ENCODE measurements around the gene F5. TPM values are rescaled to one million over a fixed set of nuclear protein-coding genes. Genes with fewer than 3 reads are reported as not detected.
A peak's percentile ranks its signal among the peaks of the same experiment; 100 is the strongest.
"Not testable (repeated sequence)": the region's sequence is repeated elsewhere in the genome, so short reads cannot be mapped to it uniquely, and the experiment has no call there.

The F5 gene
- total RNA-seq, 2 experiments from 2014 or later, result 20.7 to 23.3 TPM

DNA sequence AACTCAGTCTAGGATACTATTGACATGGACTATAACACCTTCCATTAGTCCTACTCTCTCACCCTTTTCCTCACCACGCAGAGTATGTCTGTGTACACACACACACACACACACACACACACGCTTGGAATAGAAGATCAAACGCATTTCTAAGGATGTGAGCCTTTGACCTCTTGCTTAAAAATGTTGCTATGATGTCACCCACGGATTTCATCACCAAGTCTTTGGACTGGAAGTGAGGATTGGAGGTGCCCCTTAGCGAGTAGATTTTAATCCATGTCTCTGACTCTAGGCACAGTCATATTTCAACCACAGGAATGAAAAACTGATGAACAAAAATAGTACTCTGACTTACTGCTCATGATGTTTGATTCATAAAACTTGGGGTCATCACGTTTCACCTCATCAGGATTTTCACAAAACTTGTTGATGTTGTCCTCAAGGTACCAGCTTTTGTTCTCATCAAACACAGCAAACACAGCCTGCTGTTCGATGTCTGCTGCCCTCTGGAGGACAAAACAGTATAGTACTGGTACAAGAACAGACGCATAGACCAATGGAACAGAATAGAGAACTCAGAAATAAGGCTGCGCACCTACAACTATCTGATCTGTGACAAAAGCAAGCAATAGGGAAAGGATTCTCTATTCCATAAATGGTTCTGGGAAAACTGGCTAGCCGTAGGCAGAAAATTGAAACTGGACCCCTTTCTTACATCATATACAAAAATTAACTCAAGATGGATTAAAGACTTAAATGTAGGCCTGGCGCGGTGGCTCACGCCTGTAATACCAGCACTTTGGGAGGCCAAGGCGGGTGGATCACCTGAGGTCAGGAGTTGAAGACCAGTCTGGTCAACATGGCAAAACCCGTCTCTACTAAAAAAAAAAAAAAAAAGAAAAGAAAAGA lies 39.9 kb downstream of the F5 start:
- ChIA-PET CTCF (interaction anchor here (0.6 to 2.7 kb wide), 26 partner anchors 10 to 943 kb away, joined by 3 to 14 read pairs (median 4); partner anchors contain the start of genes CCDC181, F5 and SLC19A2), POLR2A (interaction anchor here (1.2 kb wide), 1 partner anchor 178 kb away, joined by 3 read pairs; the partner anchor contains the start of genes BLZF1 and NME7)
- Mint-ChIP-seq H3K36me3 (ENCODE audit: low read depth) (peaks cover 48% of the 10 kb centered on the region), H3K27ac (no peak overlapping the region), H3K4me3 (no peak overlapping the region), H3K9me3 (no peaks in the 10 kb centered on the region), H3K27me3 (no peaks in the 10 kb centered on the region), H3K4me1 (ENCODE audit: low read depth) (peaks cover 2% of the 10 kb centered on the region)
- TF ChIP-seq CTCF (IDR thresholded peaks at IDR 0.05), result peak; percentile 63
- ATAC-seq, result peak; percentile 66
- peak; percentile 57 for DNase-seq
- intact Hi-C loops (cut with micrococcal nuclease), result loop anchor here (1.0 to 10.0 kb wide), 2 partner anchors 80 to 942 kb away; no protein-coding TSS in a partner anchor

DNA sequence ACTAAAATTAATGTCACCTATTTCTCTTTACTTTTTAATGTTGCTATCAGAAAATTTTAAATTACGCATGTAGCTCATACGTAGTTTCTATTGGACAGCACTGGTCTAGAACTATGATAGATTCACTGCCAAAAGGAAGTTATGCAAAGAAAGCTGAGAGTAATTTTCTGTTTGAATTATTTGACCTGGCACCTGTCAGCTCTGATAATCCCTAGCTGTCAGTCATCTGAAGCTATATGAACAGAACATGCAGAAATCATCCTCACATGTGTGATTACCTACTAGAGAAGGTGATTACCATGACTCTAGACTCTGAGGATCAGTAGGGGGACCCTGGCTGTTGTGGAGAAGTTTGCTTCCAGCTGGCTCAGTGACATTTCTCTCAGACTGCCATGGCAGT lies 40.8 kb downstream of the F5 start:
- POLR2A ChIA-PET, result no interaction called here
- Mint-ChIP-seq H3K4me3 (no peak overlapping the region), H3K36me3 (ENCODE audit: low read depth) (peaks cover 44% of the 10 kb centered on the region), H3K27me3 (no peaks in the 10 kb centered on the region), H3K4me1 (ENCODE audit: low read depth) (peaks cover 2% of the 10 kb centered on the region), H3K9me3 (no peaks in the 10 kb centered on the region), H3K27ac (no peak overlapping the region)
- intact Hi-C loops (cut with micrococcal nuclease), result loop anchor here (10.0 kb wide), 1 partner anchor 941 kb away; no protein-coding TSS in a partner anchor
- no peak for TF ChIP-seq CTCF (IDR thresholded peaks at IDR 0.05)
- ATAC-seq (no peak), DNase-seq (no peak)
- CTCF ChIA-PET, result interaction anchor here (0.8 to 2.7 kb wide), 7 partner anchors 10 to 942 kb away, joined by 3 to 11 read pairs (median 7); partner anchors contain the start of genes CCDC181 and SLC19A2

GRCh38 chr1:169538998-169539871 lies 47.0 kb downstream of the F5 start:
- intact Hi-C loops (cut with micrococcal nuclease), result no loop called here
- CTCF ChIA-PET, result interaction anchor here (1.0 kb wide), 1 partner anchor 255 kb away, joined by 3 read pairs; the partner anchor contains the start of gene METTL18
- H3K27me3 Mint-ChIP-seq, result no peaks in the 10 kb centered on the region
- no peaks in the 10 kb centered on the region for H3K4me1 Mint-ChIP-seq (ENCODE audit: low read depth)
- H3K36me3 Mint-ChIP-seq (ENCODE audit: low read depth), result peaks cover 26% of the 10 kb centered on the region
- no peak for DNase-seq
- POLR2A ChIA-PET, result no interaction called here
- ATAC-seq, result no peak
- TF ChIP-seq CTCF (IDR thresholded peaks at IDR 0.05), result no peak
- no peak overlapping the region for H3K27ac Mint-ChIP-seq
- no peak overlapping the region for H3K4me3 Mint-ChIP-seq
- no peaks in the 10 kb centered on the region for H3K9me3 Mint-ChIP-seq

GRCh38 chr1:169534653-169535052 lies 51.6 kb downstream of the F5 start:
- H3K27me3 Mint-ChIP-seq, result no peaks in the 10 kb centered on the region
- DNase-seq, result no peak
- ATAC-seq, result no peak
- no peaks in the 10 kb centered on the region for H3K9me3 Mint-ChIP-seq
- CTCF ChIA-PET, result interaction anchor here (3.0 kb wide), 1 partner anchor 11 kb away, joined by 11 read pairs; no protein-coding TSS in a partner anchor
- POLR2A ChIA-PET, result no interaction called here
- H3K36me3 Mint-ChIP-seq (ENCODE audit: low read depth), result peaks cover 48% of the 10 kb centered on the region
- no peak for TF ChIP-seq CTCF (IDR thresholded peaks at IDR 0.05)
- no peak overlapping the region for H3K4me3 Mint-ChIP-seq
- H3K4me1 Mint-ChIP-seq (ENCODE audit: low read depth), result no peaks in the 10 kb centered on the region
- H3K27ac Mint-ChIP-seq, result no peak overlapping the region
- intact Hi-C loops (cut with micrococcal nuclease), result no loop called here

DNA sequence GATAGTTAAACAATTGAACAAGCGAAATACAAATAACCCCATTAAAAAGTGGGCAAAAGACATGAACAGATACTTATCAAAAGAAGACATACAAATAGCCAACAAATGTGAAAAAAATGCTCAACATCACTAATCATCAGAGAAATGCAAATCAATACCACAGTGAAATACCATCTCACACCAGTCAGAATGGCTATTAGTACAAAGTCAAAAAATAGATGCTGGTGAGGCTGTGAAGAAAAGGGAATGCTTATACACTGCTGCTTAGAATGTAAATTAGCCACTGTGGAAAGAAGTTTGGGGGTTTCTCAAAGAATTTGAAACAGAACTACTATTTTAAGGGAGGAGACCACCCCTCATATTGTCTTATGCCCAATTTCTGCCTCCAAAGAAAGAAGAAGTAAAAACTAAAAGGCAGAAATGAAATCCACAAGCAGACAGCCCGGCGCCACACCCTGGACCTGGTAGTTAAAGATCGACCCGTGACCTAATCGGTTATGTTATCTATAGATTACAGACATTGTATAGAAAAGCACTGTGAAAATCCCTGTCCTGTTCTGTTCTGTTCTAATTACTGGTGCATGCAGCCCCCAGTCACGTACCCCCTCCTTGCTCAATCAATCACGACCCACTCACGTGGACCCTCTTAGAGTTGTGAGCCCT lies 52.6 kb downstream of the F5 start:
- ATAC-seq; H3K27ac Mint-ChIP-seq; H3K4me1 Mint-ChIP-seq (ENCODE audit: low read depth); H3K9me3 Mint-ChIP-seq; H3K4me3 Mint-ChIP-seq; POLR2A ChIA-PET; H3K27me3 Mint-ChIP-seq; DNase-seq; intact Hi-C loops (cut with micrococcal nuclease): not testable (repeated sequence)
- peaks cover 58% of the 10 kb centered on the region for H3K36me3 Mint-ChIP-seq (ENCODE audit: low read depth)
- CTCF ChIA-PET, result interaction anchor here (3.0 kb wide), 1 partner anchor 12 kb away, joined by 11 read pairs; no protein-coding TSS in a partner anchor

All from activated CD8-positive, alpha-beta T cell treated with anti-CD3 and anti-CD28 coated beads for 36 hours (primary cell).